NCI-H526 (cell line): ENCODE measurements around the gene PFDN1.
A peak's percentile ranks its signal among the peaks of the same experiment; 100 is the strongest.
"Not testable (repeated sequence)": the region's sequence is repeated elsewhere in the genome, so short reads cannot be mapped to it uniquely, and the experiment has no call there.

Experiments
- DNase-seq, 2 experiments: peaks; one replicate each; lab custom pipeline; 2025; lab: John Stamatoyannopoulos, UW

Gene PFDN1

GRCh38 chr5:140302786-140303639 lies at the start of gene PFDN1:
Gene PFDN1, minus strand, starts transcription at chr5:140303101. Its CDS starts 28 bp downstream, at chr5:140303073.
- DNase-seq: peak; percentile 95 to 98

- DNase-seq: peak; percentile 60 to 88
Measured at GRCh38 chr5:140351609-140352334, 48.9 kb upstream of the PFDN1 start.

GRCh38 chr5:140349244-140349643 lies 46.3 kb upstream of the PFDN1 start:
- DNase-seq: no peak

- DNase-seq: no peak
Measured at GRCh38 chr5:140348104-140348503, 45.2 kb upstream of the PFDN1 start.

GRCh38 chr5:140347360-140347759 lies 44.5 kb upstream of the PFDN1 start:
- DNase-seq: no peak

- DNase-seq: peak; percentile 51 to 96
Measured at GRCh38 chr5:140346348-140347221, 43.7 kb upstream of the PFDN1 start, which contains the start of gene HBEGF. Gene HBEGF, minus strand, starts transcription at chr5:140346603. Its CDS starts 275 bp downstream, at chr5:140346328.

GRCh38 chr5:140345919-140346347 lies 43.0 kb upstream of the PFDN1 start:
- peak in 1 of 2 experiments; percentile 65 for DNase-seq

GRCh38 chr5:140344683-140345423 lies 42.0 kb upstream of the PFDN1 start:
- peak in 1 of 2 experiments; percentile 60 for DNase-seq

GRCh38 chr5:140343849-140344248 lies 40.9 kb upstream of the PFDN1 start:
- DNase-seq: not testable (repeated sequence)

- DNase-seq: no peak
Measured at GRCh38 chr5:140342896-140343295, 40.0 kb upstream of the PFDN1 start.

- no peak for DNase-seq
Measured at GRCh38 chr5:140342287-140342686, 39.4 kb upstream of the PFDN1 start.

GRCh38 chr5:140341591-140341990 lies 38.7 kb upstream of the PFDN1 start:
- no peak for DNase-seq

GRCh38 chr5:140340605-140341121 lies 37.8 kb upstream of the PFDN1 start:
- no peak for DNase-seq

GRCh38 chr5:140339636-140340035 lies 36.7 kb upstream of the PFDN1 start:
- DNase-seq: no peak

GRCh38 chr5:140338908-140339307 lies 36.0 kb upstream of the PFDN1 start:
- no peak for DNase-seq

- no peak for DNase-seq
Measured at GRCh38 chr5:140338336-140338735, 35.4 kb upstream of the PFDN1 start.

GRCh38 chr5:140337880-140338279 lies 35.0 kb upstream of the PFDN1 start:
- DNase-seq: no peak

GRCh38 chr5:140336388-140336787 lies 33.5 kb upstream of the PFDN1 start:
- no peak for DNase-seq

GRCh38 chr5:140331638-140332037 lies 28.7 kb upstream of the PFDN1 start:
- DNase-seq: no peak

- peak in 1 of 2 experiments; percentile 10 for DNase-seq
Measured at GRCh38 chr5:140329739-140330481, 27.0 kb upstream of the PFDN1 start.
